Activated T-helper 2 cell treated with anti-CD3 and anti-CD28 coated beads, Interferon-gamma antibody, Interleukin-2, Interleukin-4, amounts not matched to agents 10 μg/mL and 5 μg/mL and 100 μg/mL, durations not matched to agents 14 hours and 24 hours and 36 hours (primary cell): ENCODE results near the gene CACNA1S. TPM values are rescaled to one million over a fixed set of nuclear protein-coding genes. Genes with fewer than 3 reads are reported as not detected.

ENCODE experiments used
- DNase-seq: peaks from one replicate; pipeline ENCODE4 v3.0.0; 2021; ENCODE audit warnings: low spot score
- H3K27ac Mint-ChIP-seq: one replicate; pipeline ENCODE4 v1.8.0; 2021; ENCODE audit warnings: mixed read lengths
- H3K27me3 Mint-ChIP-seq: one replicate; pipeline ENCODE4 v1.8.0; 2021; ENCODE audit warnings: low read depth, mixed read lengths
- H3K36me3 Mint-ChIP-seq: one replicate; pipeline ENCODE4 v1.8.0; 2021; ENCODE audit warnings: low read depth, mixed read lengths
- H3K4me1 Mint-ChIP-seq: one replicate; pipeline ENCODE4 v1.8.0; 2021; ENCODE audit warnings: low read depth, mixed read lengths
- H3K4me3 Mint-ChIP-seq: one replicate; pipeline ENCODE4 v1.8.0; 2021; ENCODE audit warnings: low read depth, mild to moderate bottlenecking, moderate library complexity, mixed read lengths
- H3K9me3 Mint-ChIP-seq: one replicate; pipeline ENCODE4 v1.8.0; 2021; ENCODE audit warnings: mixed read lengths
- intact Hi-C: fragments of 100-400 bp; cut with micrococcal nuclease; formaldehyde crosslinking; loops from one replicate; pipeline ENCODE4 v1.15.1; 2023
- total RNA-seq: library from RNA; stranded (reverse); gene quantifications from 2 replicates; pipeline ENCODE4 v1.2.3, GENCODE V29; 2022

The CACNA1S gene
- total RNA-seq, 1 donor from 2014 or later = not detected

DNA sequence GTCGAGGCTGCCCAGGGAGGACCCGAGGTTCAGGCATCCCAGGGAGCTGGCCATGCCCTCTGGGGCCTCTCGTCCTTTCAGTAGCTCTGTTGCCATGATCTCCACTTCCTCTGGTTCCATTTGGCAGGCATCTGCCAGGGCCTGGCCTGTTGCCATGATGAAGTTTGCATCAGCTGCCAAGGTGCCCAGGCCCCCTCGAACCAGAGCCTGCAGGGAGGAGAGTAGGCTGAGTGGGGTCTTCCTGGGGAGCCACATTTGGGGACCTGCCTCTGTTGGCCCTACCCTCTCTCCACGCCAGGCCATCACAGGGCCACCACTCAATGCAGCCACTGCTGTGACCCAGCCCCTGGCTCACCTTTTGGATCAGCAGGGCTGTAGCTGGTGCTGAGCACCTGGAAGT lies 72.3 kb downstream of the CACNA1S start:
- H3K27me3 Mint-ChIP-seq = peaks cover 6% of the 10 kb centered on the region
- no peak overlapping the region for H3K4me3 Mint-ChIP-seq
- no peak overlapping the region for H3K27ac Mint-ChIP-seq
- no peaks in the 10 kb centered on the region for H3K36me3 Mint-ChIP-seq
- intact Hi-C loops = no loop called here
- peaks cover 3% of the 10 kb centered on the region for H3K4me1 Mint-ChIP-seq
- DNase-seq = no peak
- H3K9me3 Mint-ChIP-seq = no peaks in the 10 kb centered on the region

DNA sequence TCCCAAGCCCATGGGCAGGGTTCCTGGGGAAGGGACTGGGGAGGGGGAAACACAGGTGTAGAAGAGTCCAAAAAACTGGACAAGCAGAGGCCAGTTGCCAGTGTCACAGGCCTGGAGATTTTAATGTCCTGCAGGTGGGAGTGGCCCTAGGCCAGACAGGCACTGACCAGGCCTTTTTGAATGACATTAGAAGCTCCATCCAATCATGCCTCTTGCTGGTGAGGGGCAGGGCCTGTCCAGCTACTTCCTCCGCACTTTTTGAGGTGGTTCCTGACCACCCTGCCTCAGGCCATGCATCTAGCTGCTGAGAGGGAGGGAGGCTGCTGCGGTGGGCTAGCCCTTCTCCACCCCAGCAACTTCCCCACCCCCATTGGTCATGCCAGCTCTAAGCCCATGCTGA lies 72.8 kb downstream of the CACNA1S start:
- no peak for DNase-seq
- Mint-ChIP-seq H3K27ac (no peak overlapping the region), H3K9me3 (no peaks in the 10 kb centered on the region), H3K27me3 (peaks cover 4% of the 10 kb centered on the region), H3K36me3 (no peaks in the 10 kb centered on the region), H3K4me1 (peaks cover 3% of the 10 kb centered on the region), H3K4me3 (no peak overlapping the region)
- intact Hi-C loops = no loop called here

DNA sequence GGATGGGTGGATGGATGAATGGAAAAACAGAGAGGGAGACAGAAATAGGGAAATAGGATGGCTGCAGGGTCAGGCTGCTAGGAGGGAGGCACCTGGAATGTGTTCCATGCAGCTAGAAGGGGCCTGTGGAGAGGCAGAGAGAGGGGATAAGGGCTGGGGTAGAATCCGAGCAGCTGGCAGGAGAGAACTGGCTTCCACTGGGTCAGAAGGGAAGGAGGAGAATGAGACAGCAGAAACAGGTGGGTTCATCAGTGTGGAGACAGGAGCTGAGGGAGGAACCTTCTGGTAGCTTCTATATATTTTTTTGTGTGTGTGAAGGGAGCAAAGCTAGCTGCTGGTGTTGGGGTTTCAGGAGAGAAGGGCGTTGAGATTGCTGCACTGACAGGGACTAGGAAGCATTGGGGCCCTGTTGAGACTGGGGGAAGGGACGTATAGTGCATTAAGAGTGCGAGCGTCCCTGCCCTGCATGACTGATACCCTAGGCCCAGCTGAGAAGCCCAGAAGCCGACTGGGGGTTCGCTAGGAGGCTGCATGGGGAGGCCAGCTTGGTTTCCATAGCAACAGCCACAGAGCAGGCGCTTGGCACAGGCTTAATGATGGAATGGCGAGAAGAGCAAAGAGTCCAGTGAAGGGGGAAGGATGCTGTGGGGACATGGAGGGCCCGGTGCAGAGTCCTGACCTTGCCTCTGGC lies 73.9 kb downstream of the CACNA1S start:
- Mint-ChIP-seq H3K4me1 (peaks cover 3% of the 10 kb centered on the region), H3K27me3 (peaks cover 4% of the 10 kb centered on the region), H3K36me3 (no peaks in the 10 kb centered on the region), H3K4me3 (no peak overlapping the region), H3K27ac (no peak overlapping the region), H3K9me3 (no peaks in the 10 kb centered on the region)
- DNase-seq = no peak
- intact Hi-C loops = no loop called here

DNA sequence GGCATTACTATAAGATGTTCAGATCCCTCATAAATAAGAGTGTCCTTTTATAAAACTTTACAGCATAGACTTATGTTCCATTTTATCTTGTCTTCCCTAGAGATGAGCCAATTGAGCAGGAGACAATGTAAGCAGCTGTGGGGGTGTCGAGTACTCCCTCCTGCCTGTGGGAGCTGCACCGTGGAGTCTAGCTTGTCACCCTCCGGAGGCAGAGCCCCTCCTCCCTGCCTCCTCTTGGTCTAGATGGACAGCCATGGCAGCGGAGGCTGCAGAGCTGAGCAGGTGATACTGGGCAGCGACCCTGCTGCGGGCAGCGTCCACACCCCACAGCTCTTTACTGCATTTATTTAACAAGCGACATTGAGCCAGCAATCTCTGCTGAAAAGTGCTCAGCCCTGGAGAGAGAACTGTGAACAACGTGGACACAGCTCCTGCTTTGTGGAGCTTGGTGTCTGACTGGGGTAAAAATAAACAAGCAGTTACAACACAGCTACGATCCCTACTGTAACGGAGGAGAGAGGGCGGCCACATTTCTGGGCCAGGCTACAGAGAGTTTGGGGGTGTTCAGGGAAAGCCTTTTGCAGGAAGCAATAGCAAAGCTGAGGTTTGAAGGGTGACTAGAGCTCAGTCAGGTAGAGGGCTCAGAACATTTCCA lies 75.9 kb downstream of the CACNA1S start:
- intact Hi-C loops = no loop called here
- no peaks in the 10 kb centered on the region for H3K9me3 Mint-ChIP-seq

DNA sequence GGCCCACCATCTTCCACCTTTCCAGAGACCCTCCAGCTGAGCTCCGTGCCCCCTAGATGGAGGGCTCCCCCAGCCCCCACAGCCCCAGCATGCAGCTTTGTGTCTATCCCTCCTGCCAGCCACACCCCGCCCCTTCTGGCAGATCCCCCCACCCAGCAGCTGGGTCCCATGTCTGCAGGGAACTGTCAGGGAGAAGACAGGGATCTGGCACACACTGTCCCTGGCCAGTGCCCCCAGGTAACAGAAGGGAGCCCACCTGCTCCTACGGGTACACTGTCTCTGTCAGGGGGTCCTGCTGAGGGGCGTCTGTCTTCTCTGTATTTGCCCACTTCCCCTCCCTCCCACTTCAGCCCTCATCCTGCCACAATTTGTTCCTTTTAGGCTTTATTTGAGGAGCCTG lies 77.6 kb downstream of the CACNA1S start:
- no peaks in the 10 kb centered on the region for H3K9me3 Mint-ChIP-seq
- H3K27me3 Mint-ChIP-seq = no peaks in the 10 kb centered on the region
- intact Hi-C loops = no loop called here
- H3K4me1 Mint-ChIP-seq = no peaks in the 10 kb centered on the region
- no peak for DNase-seq
- no peak overlapping the region for H3K4me3 Mint-ChIP-seq
- no peaks in the 10 kb centered on the region for H3K36me3 Mint-ChIP-seq
- H3K27ac Mint-ChIP-seq = no peak overlapping the region

More for the DNA sequence above, 75.9 kb downstream of the CACNA1S start:
- DNase-seq = no peak
- Mint-ChIP-seq H3K27ac (no peak overlapping the region), H3K36me3 (no peaks in the 10 kb centered on the region), H3K4me3 (no peak overlapping the region), H3K4me1 (no peaks in the 10 kb centered on the region), H3K27me3 (no peaks in the 10 kb centered on the region)

DNA sequence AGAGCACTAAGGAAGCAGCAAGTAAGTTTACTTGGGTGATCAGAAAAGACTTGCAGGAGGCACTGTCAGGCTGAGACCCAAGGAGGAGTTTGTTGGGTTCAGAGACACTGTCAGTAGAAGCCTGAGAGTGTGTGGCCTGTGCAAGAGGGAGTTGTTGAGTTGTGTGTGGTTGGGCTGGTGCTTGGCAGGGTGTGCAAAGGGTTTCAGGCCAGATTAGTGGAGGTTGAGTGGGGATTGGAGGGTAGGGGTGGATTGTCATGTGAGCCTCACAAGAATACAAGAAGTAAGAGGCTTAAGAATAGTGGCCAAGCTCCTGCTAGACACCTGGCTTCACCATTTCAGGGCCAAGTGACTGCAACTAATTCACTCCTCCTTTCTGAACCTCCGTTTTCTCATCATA lies 79.8 kb downstream of the CACNA1S start:
- Mint-ChIP-seq H3K27me3 (no peaks in the 10 kb centered on the region), H3K9me3 (no peaks in the 10 kb centered on the region), H3K4me1 (peaks cover 6% of the 10 kb centered on the region), H3K36me3 (no peaks in the 10 kb centered on the region), H3K4me3 (no peak overlapping the region), H3K27ac (no peak overlapping the region)
- intact Hi-C loops = no loop called here
- DNase-seq = no peak

DNA sequence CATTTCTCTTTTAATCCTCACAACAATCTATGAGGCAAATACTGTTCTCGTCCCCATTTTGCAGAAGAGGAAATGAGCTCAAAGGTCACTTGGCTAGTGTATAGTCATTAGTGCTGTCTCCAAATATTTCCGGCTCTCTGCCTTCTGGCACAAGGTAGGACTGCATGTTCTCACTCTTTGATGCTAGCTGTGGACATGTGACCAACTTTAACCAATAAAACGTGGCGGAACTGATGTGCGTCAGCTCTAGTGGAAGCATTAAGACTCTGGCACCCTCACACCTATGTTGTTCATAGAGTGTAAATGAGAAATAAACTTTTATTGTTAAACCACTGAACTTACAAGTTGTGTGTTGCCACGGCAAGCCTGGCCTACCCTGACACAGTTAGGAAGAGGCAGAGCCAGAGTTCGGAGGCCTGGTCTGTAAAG lies 83.8 kb downstream of the CACNA1S start:
- intact Hi-C loops = loop anchor here (5.0 kb wide), 1 partner anchor 141 kb away; no protein-coding TSS in a partner anchor
- Mint-ChIP-seq H3K4me3 (no peak overlapping the region), H3K27ac (no peak overlapping the region), H3K36me3 (no peaks in the 10 kb centered on the region), H3K27me3 (no peaks in the 10 kb centered on the region), H3K9me3 (no peaks in the 10 kb centered on the region), H3K4me1 (peaks cover 35% of the 10 kb centered on the region)
- no peak for DNase-seq

DNA sequence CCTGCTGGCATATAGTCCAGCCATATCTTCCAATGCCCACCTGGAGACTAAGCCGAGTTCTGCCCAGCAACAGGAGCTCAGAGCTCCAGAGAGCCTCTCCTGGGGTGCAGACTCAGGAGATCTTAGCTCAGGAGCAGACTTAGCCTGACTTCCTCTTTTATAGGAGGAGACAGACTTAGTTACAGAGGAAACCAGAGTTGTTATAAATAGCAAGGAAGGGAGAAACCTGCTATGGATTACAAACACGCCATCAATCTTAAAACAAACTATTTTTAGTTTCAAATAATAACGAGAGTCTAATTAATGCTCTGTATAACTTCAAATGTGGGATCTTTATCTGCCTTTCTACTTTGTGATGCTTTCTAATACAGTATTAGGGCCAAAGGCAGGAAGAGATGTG lies 85.4 kb downstream of the CACNA1S start:
- Mint-ChIP-seq H3K27me3 (no peaks in the 10 kb centered on the region), H3K4me3 (peak overlapping the region; percentile 10), H3K9me3 (no peaks in the 10 kb centered on the region), H3K4me1 (peaks cover 43% of the 10 kb centered on the region), H3K27ac (peak overlapping the region; percentile 25), H3K36me3 (peaks cover 7% of the 10 kb centered on the region)
- intact Hi-C loops = loop anchor here (5.0 kb wide), 1 partner anchor 140 kb away; no protein-coding TSS in a partner anchor
- DNase-seq = no peak

DNA sequence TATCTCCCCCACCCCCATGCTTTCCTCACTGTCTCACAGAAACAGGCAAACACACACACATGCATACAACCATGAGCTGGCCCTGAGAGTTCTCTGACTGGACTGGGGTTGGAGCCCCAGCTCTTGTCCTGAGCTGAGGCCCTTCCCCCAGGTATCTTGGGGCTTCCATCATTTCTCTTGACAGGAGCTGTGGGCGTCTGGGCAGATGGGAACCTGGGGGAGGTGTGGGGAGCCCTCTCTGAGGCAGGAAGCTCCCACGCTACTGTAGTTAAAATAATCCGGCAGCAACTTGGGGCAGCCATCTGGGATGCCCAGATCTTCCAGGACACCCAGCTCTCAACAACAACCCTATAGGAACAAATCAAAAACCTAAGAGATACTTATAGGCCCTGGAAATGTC lies 86.0 kb downstream of the CACNA1S start:
- H3K27me3 Mint-ChIP-seq = no peaks in the 10 kb centered on the region
- H3K9me3 Mint-ChIP-seq = no peaks in the 10 kb centered on the region
- DNase-seq = no peak
- H3K36me3 Mint-ChIP-seq = peaks cover 7% of the 10 kb centered on the region
- intact Hi-C loops = loop anchor here (5.0 kb wide), 1 partner anchor 139 kb away; no protein-coding TSS in a partner anchor
- peak overlapping the region; percentile 15 for H3K4me3 Mint-ChIP-seq
- peaks cover 47% of the 10 kb centered on the region for H3K4me1 Mint-ChIP-seq
- peak overlapping the region; percentile 61 for H3K27ac Mint-ChIP-seq

DNA sequence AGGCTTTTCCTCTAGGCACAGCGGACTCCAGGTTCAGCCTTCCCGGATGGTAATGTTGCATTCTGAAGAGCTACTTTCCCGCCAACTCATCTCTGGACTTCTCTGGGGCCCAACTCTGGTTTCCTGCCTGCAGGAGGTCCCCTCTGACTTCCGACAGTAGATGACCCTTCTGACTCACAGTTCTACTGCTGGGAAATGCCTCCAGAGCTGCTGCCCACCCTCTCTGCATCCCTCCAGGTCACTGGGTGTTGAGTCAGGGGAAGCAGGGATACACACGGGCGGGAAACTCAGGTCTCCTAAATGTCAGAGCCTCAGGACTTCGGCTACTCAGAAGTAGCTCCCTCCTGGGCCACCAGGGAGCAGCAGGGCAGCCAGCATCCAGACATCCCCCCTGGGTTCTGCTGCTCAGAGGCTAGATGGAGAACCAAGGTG lies 86.6 kb downstream of the CACNA1S start:
- DNase-seq = no peak
- H3K27me3 Mint-ChIP-seq = no peaks in the 10 kb centered on the region
- no peaks in the 10 kb centered on the region for H3K9me3 Mint-ChIP-seq
- H3K27ac Mint-ChIP-seq = peak overlapping the region; percentile 61
- H3K36me3 Mint-ChIP-seq = peaks cover 11% of the 10 kb centered on the region
- intact Hi-C loops = loop anchor here (5.0 kb wide), 1 partner anchor 138 kb away; no protein-coding TSS in a partner anchor
- H3K4me3 Mint-ChIP-seq = peak overlapping the region; percentile 15
- H3K4me1 Mint-ChIP-seq = peaks cover 51% of the 10 kb centered on the region

DNA sequence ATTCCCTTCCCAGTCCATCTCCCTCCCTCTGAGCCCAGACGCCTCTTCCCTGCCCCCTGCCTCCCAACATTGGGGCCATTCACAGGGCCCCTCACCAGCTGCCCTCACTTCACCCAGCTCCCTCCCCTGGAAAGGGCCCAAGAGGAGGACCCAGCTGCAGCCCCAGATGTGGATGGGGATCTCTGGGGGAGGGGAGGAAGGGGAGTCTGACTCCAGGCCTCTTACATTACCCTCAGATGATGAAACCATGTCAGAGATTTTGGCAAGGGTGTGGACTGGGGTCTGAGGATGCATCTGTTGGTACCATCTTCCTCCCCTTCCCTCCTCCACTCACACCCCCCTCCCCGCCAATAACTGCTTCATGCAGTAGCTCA lies 87.6 kb downstream of the CACNA1S start:
- Mint-ChIP-seq H3K9me3 (no peaks in the 10 kb centered on the region), H3K27ac (no peak overlapping the region), H3K4me3 (peak overlapping the region; percentile 47), H3K4me1 (peaks cover 61% of the 10 kb centered on the region), H3K36me3 (peaks cover 11% of the 10 kb centered on the region), H3K27me3 (no peaks in the 10 kb centered on the region)
- intact Hi-C loops = loop anchor here (5.0 kb wide), 3 partner anchors 117 to 397 kb away; no protein-coding TSS in a partner anchor
- DNase-seq = no peak

DNA sequence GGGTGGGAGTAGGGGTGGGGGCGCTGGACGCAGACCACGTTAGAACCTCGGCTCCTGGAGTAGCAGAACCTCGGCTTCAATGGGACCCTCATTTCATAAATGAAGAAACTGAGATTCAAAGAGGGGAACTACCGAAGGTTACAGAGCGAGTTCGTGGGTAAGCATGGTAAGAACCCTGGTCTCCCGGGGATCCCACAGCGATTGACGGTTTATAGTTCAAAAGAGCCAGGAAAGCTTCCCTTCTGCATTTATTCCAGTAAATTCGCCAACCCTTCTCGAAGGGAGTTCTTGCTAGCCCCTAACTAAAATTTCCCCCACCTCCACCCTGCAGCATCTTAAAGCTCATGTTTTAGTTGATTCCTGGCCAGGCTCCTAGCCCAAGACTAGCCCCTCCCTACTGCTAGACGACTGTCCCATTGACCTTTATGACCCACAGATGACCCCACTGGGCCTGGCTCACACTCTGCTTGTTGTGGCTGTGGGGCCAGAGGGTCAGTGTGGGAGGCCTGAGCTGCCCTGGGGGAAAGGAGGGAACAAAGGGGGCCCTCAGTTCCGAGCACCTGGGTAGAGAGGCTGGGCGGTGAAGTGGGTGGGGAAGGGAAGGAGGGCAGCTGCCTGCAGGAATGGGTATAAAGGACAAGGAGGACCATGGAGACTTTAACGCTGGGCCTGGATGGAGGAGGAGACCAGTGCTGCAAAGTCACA lies 88.2 kb downstream of the CACNA1S start:
- no peaks in the 10 kb centered on the region for H3K27me3 Mint-ChIP-seq
- no peaks in the 10 kb centered on the region for H3K9me3 Mint-ChIP-seq
- peaks cover 66% of the 10 kb centered on the region for H3K4me1 Mint-ChIP-seq
- no peak overlapping the region for H3K27ac Mint-ChIP-seq
- H3K4me3 Mint-ChIP-seq = peak overlapping the region; percentile 47
- intact Hi-C loops = loop anchor here (5.0 kb wide), 3 partner anchors 117 to 397 kb away; no protein-coding TSS in a partner anchor
- peaks cover 14% of the 10 kb centered on the region for H3K36me3 Mint-ChIP-seq
- no peak for DNase-seq
